Activated effector memory CD4-positive, alpha-beta T cell treated with anti-CD3 and anti-CD28 coated beads, Interleukin-2, amount 50 U/mL, for 16 hours (primary cell): Measurements from ENCODE around the gene APIP.

ENCODE experiments used
- DNase-seq: peaks from one replicate; pipeline ENCODE4 v3.0.0-alpha.2; 2020

APIP gene

GRCh38 chr11:34877375-34877975, 38.7 kb downstream of the APIP start:
- DNase-seq, result no peak

GRCh38 chr11:34874202-34874601, 42.0 kb downstream of the APIP start:
- DNase-seq, result no peak

GRCh38 chr11:34870548-34871196, 45.5 kb downstream of the APIP start:
- DNase-seq, result no peak

- DNase-seq, result no peak
Observed at GRCh38 chr11:34869425-34869824, 46.8 kb downstream of the APIP start.

- no peak for DNase-seq
Observed at GRCh38 chr11:34866375-34866774, 49.8 kb downstream of the APIP start.

GRCh38 chr11:34865261-34865660, 50.9 kb downstream of the APIP start:
- DNase-seq, result no peak

- DNase-seq, result no peak
Observed at GRCh38 chr11:34864424-34864823, 51.8 kb downstream of the APIP start.

- no peak for DNase-seq
Observed at GRCh38 chr11:34863048-34863447, 53.1 kb downstream of the APIP start.

GRCh38 chr11:34860518-34860917, 55.7 kb downstream of the APIP start:
- no peak for DNase-seq

- no peak for DNase-seq
Observed at GRCh38 chr11:34860034-34860433, 56.1 kb downstream of the APIP start.

- no peak for DNase-seq
Observed at GRCh38 chr11:34859496-34859895, 56.7 kb downstream of the APIP start.

GRCh38 chr11:34857463-34857862, 58.7 kb downstream of the APIP start:
- no peak for DNase-seq

- no peak for DNase-seq
Observed at GRCh38 chr11:34856251-34856650, 59.9 kb downstream of the APIP start.

- no peak for DNase-seq
Observed at GRCh38 chr11:34855754-34856095, 60.5 kb downstream of the APIP start.

GRCh38 chr11:34855021-34855753, 61.0 kb downstream of the APIP start:
- no peak for DNase-seq

GRCh38 chr11:34851916-34852315, 64.3 kb downstream of the APIP start:
- no peak for DNase-seq

- no peak for DNase-seq
Observed at GRCh38 chr11:34850334-34850733, 65.8 kb downstream of the APIP start.

GRCh38 chr11:34846467-34846866, 69.7 kb downstream of the APIP start:
- DNase-seq, result no peak

- DNase-seq, result no peak
Observed at GRCh38 chr11:34844463-34845112, 71.6 kb downstream of the APIP start.

- DNase-seq, result no peak
Observed at GRCh38 chr11:34843271-34843670, 72.9 kb downstream of the APIP start.

- no peak for DNase-seq
Observed at GRCh38 chr11:34840736-34841386, 75.3 kb downstream of the APIP start.

GRCh38 chr11:34839969-34840368, 76.2 kb downstream of the APIP start:
- no peak for DNase-seq
